K562 (cell line): ENCODE measurements around the gene BST1. TPM values are rescaled to one million over a fixed set of nuclear protein-coding genes. Genes with fewer than 3 reads are reported as not detected.

ENCODE experiments used
- ATAC-seq: fragments of 200-7000 bp; cut with Tn5 transposase; 3 replicates; pipeline ENCODE4 v1.9.1; 2020; ENCODE audit warnings: moderate library complexity
- BruUV-seq: library from RNA; stranded (reverse); fragments of 400-500 nt; replicated peaks from 2 replicates; lab custom pipeline; 2021; lab: Mats Ljungman, UMichigan
- CTCF ChIA-PET: fragments of 300-600 bp; formaldehyde crosslinking; extraction: SDS; loops from one replicate; lab custom pipeline; 2021; ENCODE audit warnings: low intra/inter-chr PET ratio; lab: Yijun Ruan, JAX
- POLR2A ChIA-PET: fragments of 300-600, 350-650 bp; sonication (Branson Sonifier 250); formaldehyde crosslinking; extraction: SDS; loops from one replicate; lab custom pipeline; 2021; ENCODE audit warnings: antibody characterized with exemption, inconsistent platforms; lab: Yijun Ruan, JAX
- DNase-seq, 4 experiments: peaks; one replicate each; pipeline versions ENCODE4 v3.0.0 to v3.0.0-alpha.2; 2011 to 2018; ENCODE audit warnings: low spot score in 3 of 4, mixed read lengths in 3 of 4; ENCODE audit errors: extremely low read depth in 1 of 4
- FAIRE-seq: peaks from 2 replicates; lab custom pipeline; 2011; peaks lifted over from hg19 to GRCh38; lab: Jason Lieb, UNC
- H2AFZ ChIP-seq: 2 replicates; pipeline ENCODE4 v1.6.0; 2011; ENCODE audit warnings: low read depth, low read length, control low read depth, inconsistent platforms
- H3K27ac ChIP-seq: fragments of 200-600 bp; 3 replicates; pipeline ENCODE4 v1.8.0; 2011; ENCODE audit warnings: low read depth, mild to moderate bottlenecking, control low read depth, inconsistent platforms, low read length, moderate library complexity, mixed read lengths; ENCODE audit errors: extremely low read depth
- H3K27me3 ChIP-seq, 2 experiments: fragments of 300-600 bp in 1 of 2; 2 replicates in 1 of 2; 3 replicates in 1 of 2; pipeline versions ENCODE4 v1.6.0 to v1.8.0; 2011; ENCODE audit warnings: inconsistent platforms in 2 of 2, low read length in 2 of 2, mild to moderate bottlenecking in 1 of 2, mixed read lengths in 1 of 2, moderate library complexity in 1 of 2; ENCODE audit not compliant: control insufficient read depth in 2 of 2, insufficient read depth in 2 of 2
- H3K36me3 ChIP-seq: fragments of 300-600 bp; 3 replicates; pipeline ENCODE4 v1.8.0; 2011; ENCODE audit warnings: mild to moderate bottlenecking, low read length, inconsistent platforms; ENCODE audit not compliant: control insufficient read depth, insufficient read depth
- H3K4me1 ChIP-seq, 2 experiments: fragments of 200-600 bp in 1 of 2; replicated peaks in 1 of 2; 2 replicates in 1 of 2; 3 replicates in 1 of 2; pipeline versions ENCODE4 v1.5.1 to v1.8.0; 2011; ENCODE audit warnings: inconsistent platforms in 2 of 2, low read length in 2 of 2, mild to moderate bottlenecking in 1 of 2, mixed read lengths in 1 of 2, moderate library complexity in 1 of 2; ENCODE audit not compliant: control insufficient read depth in 2 of 2, insufficient read depth in 2 of 2
- H3K4me2 ChIP-seq: 2 replicates; pipeline ENCODE4 v1.6.1; 2011; ENCODE audit warnings: low read length, control low read depth, inconsistent platforms, mixed read lengths; ENCODE audit not compliant: insufficient read depth
- H3K4me3 ChIP-seq: fragments of 200-600 bp; sonication (generic), shearing (Covaris generic); 2 replicates; pipeline ENCODE4 v1.5.1; 2016; ENCODE audit warnings: control low read depth, inconsistent platforms
- H3K79me2 ChIP-seq: fragments of 200-600 bp; 3 replicates; pipeline ENCODE4 v1.8.0; 2011; ENCODE audit warnings: low read length, inconsistent platforms; ENCODE audit not compliant: control insufficient read depth, insufficient read depth
- H3K9ac ChIP-seq, 2 experiments: 2 replicates each; pipeline versions ENCODE4 v1.6.0 to v1.6.1; 2011; ENCODE audit warnings: low read depth in 2 of 2, low read length in 2 of 2, control low read depth in 1 of 2, inconsistent platforms in 1 of 2, mild to moderate bottlenecking in 1 of 2, mixed read lengths in 1 of 2; ENCODE audit not compliant: insufficient read depth in 1 of 2
- H3K9me1 ChIP-seq: one replicate; pipeline ENCODE4 v1.6.0; 2011; ENCODE audit warnings: inconsistent platforms, mild to moderate bottlenecking, low read length, moderate library complexity; ENCODE audit not compliant: control insufficient read depth, insufficient read depth
- H3K9me3 ChIP-seq: replicated peaks from 2 replicates; pipeline ENCODE4 v1.5.1; 2011; ENCODE audit warnings: low read depth, low read length, inconsistent platforms; ENCODE audit not compliant: control insufficient read depth, insufficient read depth
- H4K20me1 ChIP-seq: replicated peaks from 2 replicates; pipeline ENCODE4 v1.6.1; 2011; ENCODE audit warnings: low read length, inconsistent platforms, mixed read lengths; ENCODE audit not compliant: control insufficient read depth, insufficient read depth
- ESRRA ChIP-seq: fragments of 450-650 bp; IDR thresholded peaks from 2 replicates; pipeline ENCODE4 v1.6.1; 2014; ENCODE audit warnings: low read depth, mild to moderate bottlenecking, moderate library complexity, borderline replicate concordance
- GABPB1 ChIP-seq: sonication (generic); formaldehyde crosslinking; IDR thresholded peaks from 2 replicates; pipeline ENCODE4 v1.8.0; 2022; ENCODE audit warnings: mild to moderate bottlenecking, missing genetic modification reagents
- ILK ChIP-seq: fragments of 450-650 bp; IDR thresholded peaks from 2 replicates; pipeline ENCODE4 v1.6.1; 2016; ENCODE audit warnings: missing genetic modification characterization, low read depth, mild to moderate bottlenecking, missing compliant biosample characterization, moderate library complexity, borderline replicate concordance
- KDM1A ChIP-seq, 2 experiments: fragments of 450-650 bp; IDR thresholded peaks; 2 replicates each; pipeline ENCODE4 v1.6.1; 2016; ENCODE audit warnings: mild to moderate bottlenecking in 2 of 2
- KLF1 ChIP-seq: fragments of 450-650 bp; IDR thresholded peaks from 2 replicates; pipeline ENCODE4 v1.6.1; 2016; ENCODE audit warnings: missing genetic modification characterization, missing compliant biosample characterization
- NR2C2 ChIP-seq, 2 experiments: fragments of 200-800 bp in 1 of 2; sonication (Bioruptor generic) in 1 of 2; sonication (generic) in 1 of 2; formaldehyde crosslinking in 1 of 2; IDR thresholded peaks; 2 replicates each; pipeline versions ENCODE4 v1.6.1 to v1.8.0; 2016 to 2022; ENCODE audit warnings: mild to moderate bottlenecking in 1 of 2, missing compliant biosample characterization in 1 of 2, missing genetic modification characterization in 1 of 2, missing genetic modification reagents in 1 of 2
- PTRF ChIP-seq: fragments of 450-650 bp; IDR thresholded peaks from 2 replicates; pipeline ENCODE4 v1.6.1; 2016; ENCODE audit warnings: mild to moderate bottlenecking, missing genetic modification characterization, missing compliant biosample characterization
- WGBS: fragments of 100-300 bp; shearing (Covaris generic); methylation state at CpG from one replicate; pipeline ENCODE4 v1.1.6; 2016; ENCODE audit warnings: low coverage, mixed read lengths; ENCODE audit not compliant: insufficient coverage; ENCODE audit errors: missing lambda C conversion rate; 5-methylcytosine and 5-hydroxymethylcytosine counted together
- in situ Hi-C: fragments of 300-500 bp; cut with MboI; formaldehyde crosslinking; loops from 4 replicates; pipeline ENCODE4 v1.15.0; 2018; ENCODE audit warnings: inconsistent platforms, mixed read lengths
- intact Hi-C: fragments of 100-400 bp; cut with micrococcal nuclease; formaldehyde crosslinking; loops from 2 replicates; pipeline ENCODE4 v1.14.2; 2022
- polyA plus RNA-seq, 8 experiments: library from polyadenylated mRNA; depleted of rRNA in 4 of 8; stranded (reverse) in 5 of 8; unstranded in 3 of 8; fragments of >200 nt; fragmentation: Nextera tagmentation in 2 of 8; fragmentation: Illumina TruSeq in 1 of 8; extraction: Ambion mirVana in 2 of 8; extraction: Trizol in 1 of 8; gene quantifications; 2 replicates each; pipeline versions ENCODE4 v1.2.1 to v1.2.3, GENCODE V29; 2011 to 2014; ENCODE audit warnings: inconsistent platforms in 1 of 8, missing spikeins in 1 of 8
- total RNA-seq, 7 experiments: library from RNA; depleted of rRNA in 6 of 7; stranded (reverse); fragments of >200 nt in 6 of 7; fragmentation: Illumina TruSeq in 2 of 7; extraction: Trizol in 2 of 7; gene quantifications; 2 replicates each; pipeline versions ENCODE4 v1.2.1 to v1.2.3, GENCODE V29; 2011 to 2021; ENCODE audit warnings: low replicate concordance in 1 of 7
- TF ChIP-seq, protein P1 (sequence below): fragments of 450-650 bp; IDR thresholded peaks from 2 replicates; pipeline ENCODE4 v1.6.1; 2016; ENCODE audit warnings: mild to moderate bottlenecking

The BST1 gene
- total and polyA plus RNA-seq, 9 of the 15 experiments (the other 6 are each of a cell fraction or from before 2014, with no cell fraction given) = 0.04 to 0.38 (median 0.07) TPM; not detected in 6

- H4K20me1 ChIP-seq = no peaks in the 10 kb centered on the region
- DNase-seq (no peak), FAIRE-seq (no peak), ATAC-seq (no peak)
- no peak overlapping the region for H3K4me3 ChIP-seq
- H3K27ac ChIP-seq = no peak overlapping the region
- TF ChIP-seq, protein P1, sequence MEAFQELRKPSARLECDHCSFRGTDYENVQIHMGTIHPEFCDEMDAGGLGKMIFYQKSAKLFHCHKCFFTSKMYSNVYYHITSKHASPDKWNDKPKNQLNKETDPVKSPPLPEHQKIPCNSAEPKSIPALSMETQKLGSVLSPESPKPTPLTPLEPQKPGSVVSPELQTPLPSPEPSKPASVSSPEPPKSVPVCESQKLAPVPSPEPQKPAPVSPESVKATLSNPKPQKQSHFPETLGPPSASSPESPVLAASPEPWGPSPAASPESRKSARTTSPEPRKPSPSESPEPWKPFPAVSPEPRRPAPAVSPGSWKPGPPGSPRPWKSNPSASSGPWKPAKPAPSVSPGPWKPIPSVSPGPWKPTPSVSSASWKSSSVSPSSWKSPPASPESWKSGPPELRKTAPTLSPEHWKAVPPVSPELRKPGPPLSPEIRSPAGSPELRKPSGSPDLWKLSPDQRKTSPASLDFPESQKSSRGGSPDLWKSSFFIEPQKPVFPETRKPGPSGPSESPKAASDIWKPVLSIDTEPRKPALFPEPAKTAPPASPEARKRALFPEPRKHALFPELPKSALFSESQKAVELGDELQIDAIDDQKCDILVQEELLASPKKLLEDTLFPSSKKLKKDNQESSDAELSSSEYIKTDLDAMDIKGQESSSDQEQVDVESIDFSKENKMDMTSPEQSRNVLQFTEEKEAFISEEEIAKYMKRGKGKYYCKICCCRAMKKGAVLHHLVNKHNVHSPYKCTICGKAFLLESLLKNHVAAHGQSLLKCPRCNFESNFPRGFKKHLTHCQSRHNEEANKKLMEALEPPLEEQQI = no peak
- TF ChIP-seq PTRF (tag) = no peak
- TF ChIP-seq ESRRA = no peak
- TF ChIP-seq NR2C2 (CRISPR knock-in tag; IDR thresholded peaks at IDR 0.05) = no peak
- TF ChIP-seq NR2C2 (tag; IDR thresholded peaks at IDR 0.05) = no peak
- TF ChIP-seq GABPB1 (CRISPR knock-in tag) = no peak
- no peak for TF ChIP-seq KLF1 (tag)
- no peak for TF ChIP-seq ILK (tag)
- TF ChIP-seq KDM1A (IDR thresholded peaks at IDR 0.05) = no peak
- no peak overlapping the region for H2AFZ ChIP-seq
- no peaks in the 10 kb centered on the region for H3K4me1 ChIP-seq
- H3K27me3 ChIP-seq = peaks cover 16 to 24% of the 10 kb centered on the region in 2 experiments
- WGBS = 0% methylated on average over 1 of the region's 1 CpG
- intact Hi-C loops = no loop called here
- no peaks in the 10 kb centered on the region for H3K79me2 ChIP-seq
- H3K9me1 ChIP-seq = no peaks in the 10 kb centered on the region
- ChIA-PET POLR2A (no interaction called here), CTCF (no interaction called here)
- no peaks in the 10 kb centered on the region for H3K36me3 ChIP-seq
- H3K9me3 ChIP-seq = no peaks in the 10 kb centered on the region
- no peak overlapping the region for H3K9ac ChIP-seq
- in situ Hi-C loops = no loop called here
- no peak overlapping the region for H3K4me2 ChIP-seq
- BruUV-seq = no TSS peak
These were observed 36.0 kb downstream of the BST1 start for GRCh38 chr4:15738877-15739276.
